HepG2 (cell line): ENCODE results near the gene DUSP5. TPM values are rescaled to one million over a fixed set of nuclear protein-coding genes. Genes with fewer than 3 reads are reported as not detected.

Experiments used
- ATAC-seq: fragments of 200-7000 bp; cut with Tn5 transposase; 3 replicates; pipeline ENCODE4 v1.9.1; 2020; ENCODE audit warnings: mild to moderate bottlenecking, moderate library complexity
- BruUV-seq: library from RNA; stranded (reverse); fragments of 400-500 nt; replicated peaks from 2 replicates; lab custom pipeline; 2021; lab: Mats Ljungman, UMichigan
- CTCF ChIA-PET: fragments of 300-600 bp; formaldehyde crosslinking; extraction: SDS; loops from one replicate; lab custom pipeline; 2021; ENCODE audit warnings: low total read pairs, inconsistent platforms, low intra/inter-chr PET ratio; lab: Yijun Ruan, JAX
- POLR2A ChIA-PET: fragments of 350-600 bp; sonication (Branson Sonifier 250); formaldehyde crosslinking; loops from one replicate; lab custom pipeline; 2020; ENCODE audit warnings: antibody characterized with exemption, inconsistent platforms; lab: Yijun Ruan, JAX
- DNase-seq: peaks from one replicate; pipeline ENCODE4 v3.0.0-alpha.2; 2015; ENCODE audit warnings: low spot score
- FAIRE-seq: peaks from 3 replicates; lab custom pipeline; 2011; peaks lifted over from hg19 to GRCh38; lab: Jason Lieb, UNC
- H2AFZ ChIP-seq: one replicate; pipeline ENCODE4 v1.6.1; 2011; ENCODE audit warnings: low read length, inconsistent platforms
- H3K27ac ChIP-seq: fragments of 300-600 bp; 3 replicates; pipeline ENCODE4 v1.8.0; 2011; ENCODE audit warnings: mixed run types, mild to moderate bottlenecking, mixed read lengths, low read length, inconsistent platforms; ENCODE audit not compliant: insufficient read depth; ENCODE audit errors: extremely low read length
- H3K27me3 ChIP-seq, 2 experiments: fragments of 200-600 bp in 1 of 2; 2 replicates in 1 of 2; 3 replicates in 1 of 2; pipeline versions ENCODE4 v1.6.0 to v1.8.0; 2011; ENCODE audit warnings: low read length in 2 of 2, mild to moderate bottlenecking in 2 of 2, moderate library complexity in 2 of 2, inconsistent platforms in 1 of 2; ENCODE audit not compliant: insufficient read depth in 2 of 2, control insufficient read depth in 1 of 2
- H3K36me3 ChIP-seq, 2 experiments: fragments of 200-600 bp in 1 of 2; replicated peaks in 1 of 2; 2 replicates in 1 of 2; 3 replicates in 1 of 2; pipeline versions ENCODE4 v1.5.1 to v1.8.0; 2011; ENCODE audit warnings: low read length in 2 of 2, inconsistent platforms in 1 of 2; ENCODE audit not compliant: insufficient read depth in 2 of 2, control insufficient read depth in 1 of 2
- H3K4me1 ChIP-seq: 2 replicates; pipeline ENCODE4 v1.5.1; 2012; ENCODE audit warnings: low read length, inconsistent platforms; ENCODE audit not compliant: insufficient read depth
- H3K4me2 ChIP-seq: 2 replicates; pipeline ENCODE4 v1.6.0; 2011; ENCODE audit warnings: low read depth, low read length, inconsistent platforms
- H3K4me3 ChIP-seq, 3 experiments: fragments of 200-600 bp in 1 of 3; sonication (generic), shearing (Covaris generic) in 1 of 3; replicated peaks in 1 of 3; 2 replicates each; pipeline ENCODE4 v1.5.1; 2011 to 2016; ENCODE audit warnings: low read length in 3 of 3, inconsistent platforms in 2 of 3, low read depth in 2 of 3, mild to moderate bottlenecking in 2 of 3, control low read depth in 1 of 3, mixed read lengths in 1 of 3; ENCODE audit not compliant: insufficient read depth in 1 of 3
- H3K79me2 ChIP-seq: one replicate; pipeline ENCODE4 v1.6.1; 2011; ENCODE audit warnings: low read length, inconsistent platforms; ENCODE audit not compliant: insufficient read depth
- H3K9ac ChIP-seq: 2 replicates; pipeline ENCODE4 v1.6.0; 2011; ENCODE audit warnings: mild to moderate bottlenecking, low read depth, low read length, inconsistent platforms; ENCODE audit not compliant: insufficient read depth
- H3K9me3 ChIP-seq: 2 replicates; pipeline ENCODE4 v1.5.1; 2012; ENCODE audit warnings: mild to moderate bottlenecking, low read length
- H4K20me1 ChIP-seq: 2 replicates; pipeline ENCODE4 v1.6.0; 2011; ENCODE audit warnings: inconsistent platforms, mild to moderate bottlenecking, low read length, moderate library complexity; ENCODE audit not compliant: insufficient read depth
- CREB1 ChIP-seq, 2 experiments: fragments of 450-650 bp in 1 of 2; IDR thresholded peaks; 2 replicates each; pipeline ENCODE4 v1.6.1; 2016 to 2017; ENCODE audit warnings: control low read depth in 1 of 2, mild to moderate bottlenecking in 1 of 2, missing compliant biosample characterization in 1 of 2, missing genetic modification characterization in 1 of 2
- HDAC1 ChIP-seq: sonication (generic); formaldehyde crosslinking; IDR thresholded peaks from 2 replicates; pipeline ENCODE4 v1.5.1; 2020; ENCODE audit warnings: mild to moderate bottlenecking, missing genetic modification reagents
- HMG20B ChIP-seq: conservative IDR thresholded peaks from 2 replicates; pipeline ENCODE4 v1.6.1; 2016; ENCODE audit warnings: missing genetic modification reagents, missing compliant biosample characterization
- HNRNPUL1 ChIP-seq: fragments of 200-400 bp; formaldehyde crosslinking; IDR thresholded peaks from 2 replicates; pipeline ENCODE4 v1.6.1; 2017; ENCODE audit warnings: low read depth, mild to moderate bottlenecking, low read length, moderate library complexity
- KDM2A ChIP-seq: sonication (generic); formaldehyde crosslinking; IDR thresholded peaks from 2 replicates; pipeline ENCODE4 v1.4.0; 2020; ENCODE audit warnings: low read depth, missing genetic modification reagents, borderline replicate concordance
- NR2F6 ChIP-seq, 2 experiments: IDR thresholded peaks; 2 replicates each; pipeline ENCODE4 v1.6.1; 2016; ENCODE audit warnings: antibody characterized with exemption in 1 of 2, mild to moderate bottlenecking in 1 of 2
- TEF ChIP-seq: sonication (generic); formaldehyde crosslinking; IDR thresholded peaks from 2 replicates; pipeline ENCODE4 v1.5.0; 2020; ENCODE audit warnings: missing genetic modification reagents
- ZBTB1 ChIP-seq: sonication (generic); formaldehyde crosslinking; IDR thresholded peaks from 2 replicates; pipeline ENCODE4 v1.4.0; 2020; ENCODE audit warnings: missing genetic modification reagents, borderline replicate concordance
- ZFP36L2 ChIP-seq: sonication (generic); formaldehyde crosslinking; IDR thresholded peaks from 2 replicates; pipeline ENCODE4 v1.4.0; 2020; ENCODE audit warnings: missing genetic modification reagents
- ZKSCAN1 ChIP-seq: fragments of 150-350 bp; IDR thresholded peaks from 2 replicates; pipeline ENCODE4 v1.6.1; 2014; ENCODE audit warnings: low read length
- ZNF138 ChIP-seq: sonication (generic); formaldehyde crosslinking; IDR thresholded peaks from 2 replicates; pipeline ENCODE4 v1.5.0; 2020; ENCODE audit warnings: mild to moderate bottlenecking, low read depth, missing genetic modification reagents
- ZNF207 ChIP-seq: fragments of 450-650 bp; IDR thresholded peaks from 2 replicates; pipeline ENCODE4 v1.6.1; 2016; ENCODE audit warnings: antibody characterized with exemption, borderline replicate concordance
- ZNF24 ChIP-seq: fragments of 450-650 bp; IDR thresholded peaks from 2 replicates; pipeline ENCODE4 v1.6.1; 2017; ENCODE audit warnings: antibody characterized with exemption, mild to moderate bottlenecking
- ZNF546 ChIP-seq: sonication (generic); formaldehyde crosslinking; conservative IDR thresholded peaks from 2 replicates; pipeline ENCODE4 v1.8.1; 2023; ENCODE audit warnings: mild to moderate bottlenecking, missing genetic modification reagents
- WGBS: methylation state at CpG from one replicate; pipeline ENCODE4 v1.1.6; 2017; ENCODE audit warnings: low lambda C conversion rate; 5-methylcytosine and 5-hydroxymethylcytosine counted together
- in situ Hi-C: cut with HindIII; loops from 2 replicates; pipeline ENCODE4 v1.10.0; 2017; ENCODE audit warnings: low pct_unique_long_range_greater_than_20kb; ENCODE audit not compliant: extremely low pct_ligation_motif_present
- intact Hi-C: fragments of 100-400 bp; cut with micrococcal nuclease; formaldehyde crosslinking; loops from one replicate; pipeline ENCODE4 v1.10.0; 2022; ENCODE audit not compliant: unreplicated experiment
- polyA plus RNA-seq, 8 experiments: library from polyadenylated mRNA; depleted of rRNA in 3 of 8; stranded (reverse) in 7 of 8; unstranded in 1 of 8; fragments of >200 nt; fragmentation: Illumina TruSeq in 4 of 8; extraction: Trizol in 4 of 8; gene quantifications; 2 replicates each; pipeline versions ENCODE4 v1.2.1 to v1.2.3, GENCODE V29; 2011 to 2016; ENCODE audit warnings: low read depth in 4 of 8, missing spikeins in 1 of 8, mixed read lengths in 1 of 8; ENCODE audit not compliant: insufficient read depth in 1 of 8
- total RNA-seq, 5 experiments: library from RNA; depleted of rRNA; stranded (reverse); fragments of >200 nt; fragmentation: Illumina TruSeq; extraction: Trizol; gene quantifications; 2 replicates each; pipeline ENCODE4 v1.2.3, GENCODE V29; 2016; ENCODE audit warnings: low read depth in 1 of 5
- TF ChIP-seq, protein P1 (sequence below): sonication (generic); formaldehyde crosslinking; IDR thresholded peaks from 2 replicates; pipeline ENCODE4 v1.4.0; 2020; ENCODE audit warnings: missing genetic modification reagents
- TF ChIP-seq, protein P2 (sequence below): sonication (generic); formaldehyde crosslinking; IDR thresholded peaks from 2 replicates; pipeline ENCODE4 v1.4.0; 2020; ENCODE audit warnings: missing genetic modification reagents
- TF ChIP-seq, protein P3 (sequence below): sonication (generic); formaldehyde crosslinking; conservative IDR thresholded peaks from 2 replicates; pipeline ENCODE4 v1.4.0; 2020; ENCODE audit warnings: missing genetic modification reagents

DUSP5 gene
- total and polyA plus RNA-seq, 2 of the 13 experiments (the other 11 are each of a cell fraction or from before 2014, with no cell fraction given): 1.4 to 3.7 TPM

DNA sequence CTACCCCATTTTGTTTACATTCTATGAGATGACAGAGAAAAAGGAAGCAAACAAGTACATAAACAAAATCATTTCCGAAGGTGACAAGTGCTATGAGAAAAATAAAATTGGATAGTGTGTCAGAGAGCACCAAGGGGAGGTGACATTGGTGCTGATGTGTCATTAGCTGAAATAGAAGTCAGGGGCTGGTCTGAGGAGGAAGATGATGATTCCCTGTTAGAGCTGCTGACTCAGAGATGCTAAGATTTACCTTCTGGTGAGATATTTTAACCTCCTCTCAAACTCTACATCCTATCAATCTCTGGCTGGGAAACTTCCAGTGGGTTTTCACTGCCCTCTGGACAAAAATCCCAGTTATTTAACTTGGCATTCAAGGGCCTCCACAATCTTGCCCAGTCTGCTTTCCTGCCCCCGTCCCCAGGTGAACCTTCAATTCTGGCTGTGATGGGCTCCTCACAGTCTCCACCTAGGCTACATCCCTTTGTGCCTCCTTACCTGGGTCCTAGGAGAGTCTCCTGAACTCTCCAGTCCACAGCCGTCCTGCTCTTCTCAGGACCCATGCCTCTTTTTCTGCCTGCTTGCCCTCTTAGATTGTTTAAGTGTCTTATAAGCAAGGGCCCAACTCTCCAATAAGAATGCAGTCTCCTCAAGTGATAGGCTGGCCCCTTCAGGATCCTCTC, 26.6 kb downstream of the DUSP5 start:
- 20% methylated on average over 3 of the region's 3 CpGs for WGBS
- ATAC-seq: no peak
- CTCF ChIA-PET: no interaction called here

GRCh38 chr10:110524859-110525232, 27.1 kb downstream of the DUSP5 start:
- Histone ChIP-seq H3K79me2 (no peaks in the 10 kb centered on the region), H3K4me1 (peaks cover 48% of the 10 kb centered on the region), H3K27me3 (peaks cover 2 to 15% of the 10 kb centered on the region in 2 experiments; a peak in 3 of 5 replicates), H3K27ac (no peak overlapping the region), H3K9me3 (no peaks in the 10 kb centered on the region), H3K4me2 (no peak overlapping the region), H3K4me3 (no peak overlapping the region), H3K36me3 (no peaks in the 10 kb centered on the region), H2AFZ (no peak overlapping the region), H3K9ac (no peak overlapping the region), H4K20me1 (no peaks in the 10 kb centered on the region)
- DNase-seq (no peak), ATAC-seq (no peak), FAIRE-seq (no peak)
- intact Hi-C loops (no loop called here), in situ Hi-C loops (no loop called here)
- TF ChIP-seq KDM2A (CRISPR knock-in tag) (no peak), ZFP36L2 (CRISPR knock-in tag) (no peak), HNRNPUL1 (no peak), ZNF207 (no peak), ZNF138 (CRISPR knock-in tag) (no peak), NR2F6 (IDR thresholded peaks at IDR 0.05) (no peak), NR2F6 (CRISPR knock-in tag; IDR thresholded peaks at IDR 0.05) (no peak)
- TF ChIP-seq, protein P1, sequence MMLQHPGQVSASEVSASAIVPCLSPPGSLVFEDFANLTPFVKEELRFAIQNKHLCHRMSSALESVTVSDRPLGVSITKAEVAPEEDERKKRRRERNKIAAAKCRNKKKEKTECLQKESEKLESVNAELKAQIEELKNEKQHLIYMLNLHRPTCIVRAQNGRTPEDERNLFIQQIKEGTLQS: no peak
- TF ChIP-seq, protein P2, sequence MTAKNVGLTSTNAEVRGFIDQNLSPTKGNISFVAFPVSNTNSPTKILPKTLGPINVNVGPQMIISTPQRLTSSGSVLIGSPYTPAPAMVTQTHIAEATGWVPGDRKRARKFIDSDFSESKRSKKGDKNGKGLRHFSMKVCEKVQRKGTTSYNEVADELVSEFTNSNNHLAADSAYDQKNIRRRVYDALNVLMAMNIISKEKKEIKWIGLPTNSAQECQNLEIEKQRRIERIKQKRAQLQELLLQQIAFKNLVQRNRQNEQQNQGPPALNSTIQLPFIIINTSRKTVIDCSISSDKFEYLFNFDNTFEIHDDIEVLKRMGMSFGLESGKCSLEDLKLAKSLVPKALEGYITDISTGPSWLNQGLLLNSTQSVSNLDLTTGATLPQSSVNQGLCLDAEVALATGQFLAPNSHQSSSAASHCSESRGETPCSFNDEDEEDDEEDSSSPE (CRISPR knock-in tag): no peak
- no TSS peak for BruUV-seq
- WGBS: 0% methylated on average over 2 of the region's 2 CpGs
- ChIA-PET POLR2A (no interaction called here), CTCF (no interaction called here)

More for the DNA sequence above, 26.6 kb downstream of the DUSP5 start:
- Histone ChIP-seq H3K4me1 (peaks cover 48% of the 10 kb centered on the region), H3K9ac (no peak overlapping the region), H3K36me3 (no peaks in the 10 kb centered on the region), H3K27me3 (peaks cover 0 to 15% of the 10 kb centered on the region in 2 experiments; a peak in 3 of 5 replicates), H3K9me3 (no peaks in the 10 kb centered on the region), H3K79me2 (no peaks in the 10 kb centered on the region), H3K4me2 (no peak overlapping the region), H2AFZ (no peak overlapping the region), H3K27ac (no peak overlapping the region), H3K4me3 (no peak overlapping the region), H4K20me1 (no peaks in the 10 kb centered on the region)
- no peak for TF ChIP-seq ZNF546 (CRISPR knock-in tag)
- TF ChIP-seq ZBTB1 (CRISPR knock-in tag): no peak
- TF ChIP-seq CREB1 (IDR thresholded peaks at IDR 0.05): no peak
- no peak for TF ChIP-seq CREB1 (CRISPR knock-in tag; IDR thresholded peaks at IDR 0.05)
- TF ChIP-seq TEF (CRISPR knock-in tag): no peak
- TF ChIP-seq, protein P3, sequence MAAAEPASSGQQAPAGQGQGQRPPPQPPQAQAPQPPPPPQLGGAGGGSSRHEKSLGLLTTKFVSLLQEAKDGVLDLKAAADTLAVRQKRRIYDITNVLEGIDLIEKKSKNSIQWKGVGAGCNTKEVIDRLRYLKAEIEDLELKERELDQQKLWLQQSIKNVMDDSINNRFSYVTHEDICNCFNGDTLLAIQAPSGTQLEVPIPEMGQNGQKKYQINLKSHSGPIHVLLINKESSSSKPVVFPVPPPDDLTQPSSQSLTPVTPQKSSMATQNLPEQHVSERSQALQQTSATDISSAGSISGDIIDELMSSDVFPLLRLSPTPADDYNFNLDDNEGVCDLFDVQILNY (CRISPR knock-in tag): no peak
- no peak for TF ChIP-seq ZKSCAN1
- TF ChIP-seq HDAC1 (CRISPR knock-in tag): no peak
- no peak for TF ChIP-seq HMG20B (CRISPR knock-in tag)
- TF ChIP-seq ZNF24: no peak
- in situ Hi-C loops: no loop called here
- FAIRE-seq (no peak), DNase-seq (no peak)
- POLR2A ChIA-PET: no interaction called here
- no TSS peak for BruUV-seq
- intact Hi-C loops: no loop called here
